B cell (primary cell): ENCODE results near the gene SOWAHC. TPM values are rescaled to one million over a fixed set of nuclear protein-coding genes. Genes with fewer than 3 reads are reported as not detected.

Experiments
- ATAC-seq: fragments of 200-7000 bp; cut with Tn5 transposase; one replicate; pipeline ENCODE4 v1.10.0; 2021; ENCODE audit warnings: low read depth, mild to moderate bottlenecking, moderate number of reproducible peaks, moderate library complexity
- CTCF ChIA-PET: fragments of 350-600 bp; sonication (Branson Sonifier 250); formaldehyde crosslinking; loops from one replicate; lab custom pipeline; 2021; ENCODE audit warnings: antibody characterized with exemption, inconsistent platforms; lab: Charles Lee
- POLR2A ChIA-PET: fragments of 350-600 bp; sonication (Branson Sonifier 250); formaldehyde crosslinking; loops from one replicate; lab custom pipeline; 2021; ENCODE audit warnings: antibody characterized with exemption; lab: Charles Lee
- DNase-seq: peaks from one replicate; pipeline ENCODE4 v3.0.0; 2013
- H2AFZ ChIP-seq: 2 replicates; pipeline ENCODE4 v1.6.1; 2012; ENCODE audit warnings: mild to moderate bottlenecking, low read depth, low read length; ENCODE audit not compliant: insufficient read depth, poor library complexity, severe bottlenecking
- H3K27ac ChIP-seq, 2 donors: 1 replicate in 1 of 2; 2 replicates in 1 of 2; pipeline ENCODE4 v1.5.1; 2012 to 2013; ENCODE audit warnings: low read length in 2 of 2, mild to moderate bottlenecking in 2 of 2, moderate library complexity in 1 of 2
- H3K27me3 ChIP-seq, 4 experiments: fragments of 200-600 bp in 1 of 4; sonication (generic) in 1 of 4; replicated peaks in 1 of 4; 1 replicate in 2 of 4; 2 replicates in 2 of 4; pipeline versions ENCODE4 v1.6.1 to v1.7.0; 2013 to 2016; ENCODE audit warnings: low read length in 3 of 4, mild to moderate bottlenecking in 2 of 4, mixed read lengths in 1 of 4, moderate library complexity in 1 of 4; ENCODE audit not compliant: insufficient read depth in 4 of 4, control insufficient read depth in 3 of 4; ENCODE audit errors: control extremely low read depth in 1 of 4
- H3K36me3 ChIP-seq, 2 experiments: replicated peaks in 1 of 2; 1 replicate in 1 of 2; 2 replicates in 1 of 2; pipeline versions ENCODE4 v1.6.1 to v1.7.1; 2013; ENCODE audit warnings: low read length in 1 of 2; ENCODE audit not compliant: insufficient read depth in 2 of 2, control insufficient read depth in 1 of 2; ENCODE audit errors: control extremely low read depth in 1 of 2, extremely low read depth in 1 of 2
- H3K4me1 ChIP-seq, 2 donors: fragments of 200-600 bp in 1 of 2; sonication (generic) in 1 of 2; 1 replicate in 1 of 2; 2 replicates in 1 of 2; pipeline versions ENCODE4 v1.5.1 to v1.6.1; 2013 to 2017; ENCODE audit warnings: low read length in 2 of 2; ENCODE audit not compliant: control insufficient read depth in 2 of 2, insufficient read depth in 2 of 2
- H3K4me2 ChIP-seq: replicated peaks from 2 replicates; pipeline ENCODE3; 2012; ENCODE audit warnings: mild to moderate bottlenecking, low read depth, low read length; ENCODE audit not compliant: poor library complexity, severe bottlenecking
- H3K4me3 ChIP-seq, 5 experiments: fragments of 200-600 bp in 1 of 5; sonication (generic) in 1 of 5; 1 replicate in 3 of 5; 2 replicates in 2 of 5; pipeline versions ENCODE4 v1.5.1 to v1.7.0; 2011 to 2016; ENCODE audit warnings: low read length in 4 of 5, mild to moderate bottlenecking in 4 of 5, low read depth in 2 of 5, control low read depth in 1 of 5, moderate library complexity in 1 of 5; ENCODE audit not compliant: insufficient read depth in 1 of 5; ENCODE audit errors: control extremely low read depth in 1 of 5, extremely low read depth in 1 of 5
- H3K79me2 ChIP-seq: fragments of 200-600 bp; sonication (generic); one replicate; pipeline ENCODE4 v1.6.0; 2016; ENCODE audit warnings: low read length; ENCODE audit not compliant: control insufficient read depth, insufficient read depth
- H3K9ac ChIP-seq: fragments of 200-600 bp; sonication (generic); 2 replicates; pipeline ENCODE4 v1.6.1; 2017; ENCODE audit warnings: mild to moderate bottlenecking, low read length, moderate library complexity
- H3K9me3 ChIP-seq, 3 donors: one replicate each; pipeline versions ENCODE4 v1.6.1 to v1.7.1; 2013; ENCODE audit warnings: low read length in 2 of 3; ENCODE audit not compliant: control insufficient read depth in 2 of 3, insufficient read depth in 1 of 3; ENCODE audit errors: control extremely low read depth in 1 of 3
- H4K20me1 ChIP-seq: 2 replicates; pipeline ENCODE4 v1.6.0; 2012; ENCODE audit warnings: mild to moderate bottlenecking, low read length; ENCODE audit not compliant: insufficient read depth, control insufficient read depth, poor library complexity, severe bottlenecking
- H3K27ac Mint-ChIP-seq: one replicate; pipeline ENCODE4 v1.8.0; 2021; ENCODE audit warnings: mixed read lengths
- H3K27me3 Mint-ChIP-seq: one replicate; pipeline ENCODE4 v1.8.0; 2021; ENCODE audit warnings: mixed read lengths
- H3K4me1 Mint-ChIP-seq: one replicate; pipeline ENCODE4 v1.8.0; 2021; ENCODE audit warnings: mixed read lengths
- H3K4me3 Mint-ChIP-seq: one replicate; pipeline ENCODE4 v1.8.0; 2021; ENCODE audit warnings: mixed read lengths
- H3K9me3 Mint-ChIP-seq: one replicate; pipeline ENCODE4 v1.8.0; 2022; ENCODE audit warnings: mixed read lengths; ENCODE audit not compliant: insufficient read depth
- CTCF ChIP-seq: fragments of 200-600 bp; IDR thresholded peaks from one replicate; pipeline ENCODE4 v1.8.0; 2022; ENCODE audit warnings: antibody characterized with exemption, mild to moderate bottlenecking
- EZH2 ChIP-seq: IDR thresholded peaks from 2 replicates; pipeline ENCODE4 v1.6.1; 2012; ENCODE audit warnings: borderline replicate concordance, low read depth, mild to moderate bottlenecking, moderate library complexity, low read length; ENCODE audit not compliant: insufficient read depth, poor library complexity, severe bottlenecking
- WGBS: methylation state at CpG from one replicate; pipeline ENCODE4 v1.1.5; 2013; ENCODE audit warnings: missing lambda C conversion rate; ENCODE audit not compliant: insufficient coverage; 5-methylcytosine and 5-hydroxymethylcytosine counted together
- intact Hi-C: fragments of 100-400 bp; cut with micrococcal nuclease; formaldehyde crosslinking; loops from one replicate; pipeline ENCODE4 v1.10.0; 2022
- polyA plus RNA-seq: library from polyadenylated mRNA; depleted of rRNA; stranded (reverse); fragments of >200 nt; gene quantifications from 2 replicates; pipeline ENCODE4 v1.2.3, GENCODE V29; 2012
- total RNA-seq, 2 donors: library from RNA; stranded (reverse); fragments of 120-200 nt in 1 of 2; gene quantifications; 1 replicate in 1 of 2; 2 replicates in 1 of 2; pipeline versions ENCODE4 v1.2.3 to v1.2.4, GENCODE V29; 2013 to 2022

SOWAHC gene
- total and polyA plus RNA-seq, 2 donors (not counting 1 experiment from before 2014, with no cell fraction given) = 0.05 to 0.28 TPM

DNA sequence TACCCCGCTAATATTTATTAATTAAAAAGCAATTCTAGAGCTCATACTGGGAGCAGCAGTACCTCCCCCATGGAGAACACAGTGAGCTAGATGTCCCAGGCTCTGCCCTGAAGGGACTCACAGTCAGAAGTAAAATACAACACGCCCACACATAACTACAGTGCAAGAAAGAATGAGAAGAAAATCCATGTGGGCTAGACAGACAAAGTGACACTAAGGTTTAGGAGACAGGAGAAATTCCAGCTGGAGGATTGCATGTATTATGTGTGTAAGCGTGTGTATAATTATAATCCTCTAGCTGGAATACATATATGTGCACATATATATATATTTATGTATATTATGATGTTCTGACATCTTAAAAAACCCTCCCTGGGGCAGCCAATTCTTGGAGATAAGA lies 15.7 kb downstream of the SOWAHC start:
- H4K20me1 ChIP-seq = no peaks in the 10 kb centered on the region
- no peak overlapping the region for H3K9ac ChIP-seq
- Mint-ChIP-seq H3K9me3 (no peaks in the 10 kb centered on the region), H3K27ac (no peak overlapping the region), H3K27me3 (peaks cover 20% of the 10 kb centered on the region), H3K4me3 (no peak overlapping the region), H3K4me1 (no peaks in the 10 kb centered on the region)
- DNase-seq (no peak), ATAC-seq (no peak)
- no peak overlapping the region for H3K4me3 ChIP-seq
- no peaks in the 10 kb centered on the region for H3K9me3 ChIP-seq
- POLR2A ChIA-PET = no interaction called here
- intact Hi-C loops = no loop called here
- TF ChIP-seq EZH2 (no peak), CTCF (no peak)
- CTCF ChIA-PET = no interaction called here
- peaks cover 0 to 4% (median 0%) of the 10 kb centered on the region in 4 experiments for H3K27me3 ChIP-seq
- H3K4me2 ChIP-seq = no peak overlapping the region
- no peaks in the 10 kb centered on the region for H3K36me3 ChIP-seq
- no peaks in the 10 kb centered on the region for H3K4me1 ChIP-seq
- no peak overlapping the region for H2AFZ ChIP-seq
- H3K79me2 ChIP-seq = no peaks in the 10 kb centered on the region
- H3K27ac ChIP-seq = no peak overlapping the region
- WGBS = no CpG with 5 or more reads among the region's 3 CpGs

DNA sequence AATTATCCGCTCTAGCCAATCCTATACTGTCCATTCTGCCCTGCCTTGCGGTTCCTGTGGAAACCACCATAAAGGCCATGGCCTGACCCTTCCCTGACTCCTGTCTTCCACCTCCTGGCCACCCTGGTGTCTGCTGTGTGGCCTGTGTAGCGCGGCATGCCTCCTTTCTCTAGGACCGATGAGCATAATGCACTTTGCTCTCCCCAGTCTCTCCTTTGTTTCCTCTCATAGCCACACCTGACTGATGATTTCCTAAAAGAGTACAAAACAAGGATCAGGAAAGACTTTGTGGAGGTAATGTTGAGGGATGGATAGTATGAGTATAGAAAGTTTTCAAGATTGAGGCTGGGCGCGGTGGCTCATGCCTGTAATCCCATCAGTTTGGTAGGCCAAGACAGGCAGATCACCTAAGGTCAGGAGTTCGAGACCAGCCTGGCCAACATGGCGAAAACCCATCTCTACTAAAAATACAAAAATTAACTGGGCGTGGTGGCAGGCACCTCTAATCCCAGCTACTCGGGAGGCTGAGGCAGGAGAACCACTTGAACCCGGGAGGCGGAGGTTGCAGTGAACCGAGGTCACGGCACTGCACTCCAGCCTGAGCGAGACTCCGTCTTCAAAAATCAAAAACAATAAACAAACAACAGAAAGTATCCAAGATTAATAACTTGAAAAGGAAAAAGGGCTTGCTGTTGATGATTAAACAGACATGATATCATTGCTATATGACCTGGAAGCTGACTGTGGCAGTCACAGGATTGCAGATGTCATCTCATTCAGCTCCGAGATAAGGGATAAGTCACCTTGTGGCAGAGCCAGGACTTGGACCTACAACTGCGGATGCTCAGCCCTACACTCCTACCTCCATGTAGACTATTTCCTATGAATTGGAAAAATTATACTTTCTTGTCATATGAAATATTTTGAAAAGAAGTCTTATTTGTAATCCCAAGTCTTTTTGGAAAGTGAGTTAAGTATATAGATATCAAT lies 16.6 kb downstream of the SOWAHC start:
- ATAC-seq (no peak), DNase-seq (no peak)
- ChIA-PET CTCF (no interaction called here), POLR2A (no interaction called here)
- 91% methylated on average over 13 of the region's 19 CpGs for WGBS
- TF ChIP-seq CTCF = no peak
- no peak for TF ChIP-seq EZH2
- H3K4me2 ChIP-seq = no peak overlapping the region
- no peak overlapping the region for H3K4me3 ChIP-seq
- no peak overlapping the region for H3K27ac Mint-ChIP-seq
- H3K4me3 Mint-ChIP-seq = no peak overlapping the region
- H3K27me3 ChIP-seq = peaks cover 0 to 4% (median 0%) of the 10 kb centered on the region in 4 experiments
- no peaks in the 10 kb centered on the region for H3K9me3 ChIP-seq
- H3K4me1 ChIP-seq = no peaks in the 10 kb centered on the region
- no peak overlapping the region for H3K27ac ChIP-seq
- no peak overlapping the region for H3K9ac ChIP-seq
- no peaks in the 10 kb centered on the region for H3K4me1 Mint-ChIP-seq
- intact Hi-C loops = no loop called here
- peaks cover 18% of the 10 kb centered on the region for H3K27me3 Mint-ChIP-seq
- H3K36me3 ChIP-seq = no peaks in the 10 kb centered on the region
- H3K79me2 ChIP-seq = no peaks in the 10 kb centered on the region
- H4K20me1 ChIP-seq = no peaks in the 10 kb centered on the region
- H3K9me3 Mint-ChIP-seq = no peaks in the 10 kb centered on the region
- no peak overlapping the region for H2AFZ ChIP-seq
